ENCODE measurements around the gene MMP25.

Gene MMP25

GRCh38 chr16:3012828-3013420 is 33.4 kb upstream of the MMP25 start, which contains the start of gene CLDN9:
TSS of gene CLDN9 (plus strand) at chr16:3012923. CDS start at chr16:3013363, 440 bp downstream.
- Mint-ChIP-seq H3K9me3 (no peaks in the 10 kb centered on the region), H3K4me1 (peaks cover 9% of the 10 kb centered on the region), H3K4me3 (no peak within 1 kb of the TSS), H3K36me3 (peaks cover 2% of the 10 kb centered on the region), H3K27ac (no peak within 1 kb of the TSS)
- ATAC-seq (peak; percentile 14), DNase-seq (ENCODE audit: low spot score in 2 of 2) (no peak)

- no peaks in the 10 kb centered on the region for H3K9me3 Mint-ChIP-seq
- ATAC-seq, result no peak
- DNase-seq (ENCODE audit: low spot score in 2 of 2), result no peak
- peaks cover 5% of the 10 kb centered on the region for H3K36me3 Mint-ChIP-seq
- no peak overlapping the region for H3K4me3 Mint-ChIP-seq
- peaks cover 3% of the 10 kb centered on the region for H3K4me1 Mint-ChIP-seq
- H3K27ac Mint-ChIP-seq, result no peak overlapping the region
These were observed 32.8 kb upstream of the MMP25 start for GRCh38 chr16:3013491-3013951.

- H3K27ac Mint-ChIP-seq, result no peak overlapping the region
- DNase-seq (ENCODE audit: low spot score in 2 of 2) (no peak), ATAC-seq (no peak)
- no peak overlapping the region for H3K4me3 Mint-ChIP-seq
- no peaks in the 10 kb centered on the region for H3K9me3 Mint-ChIP-seq
- peaks cover under 1% of the 10 kb centered on the region for H3K4me1 Mint-ChIP-seq
- peaks cover 5% of the 10 kb centered on the region for H3K36me3 Mint-ChIP-seq
These were observed 32.2 kb upstream of the MMP25 start for GRCh38 chr16:3013998-3014690.

- ATAC-seq (no peak), DNase-seq (ENCODE audit: low spot score in 2 of 2) (no peak)
- Mint-ChIP-seq H3K9me3 (no peaks in the 10 kb centered on the region), H3K36me3 (peaks cover 8% of the 10 kb centered on the region), H3K4me1 (peaks cover 8% of the 10 kb centered on the region), H3K4me3 (no peak overlapping the region), H3K27ac (no peak overlapping the region)
These were observed 31.4 kb upstream of the MMP25 start for GRCh38 chr16:3014971-3015370.

- Mint-ChIP-seq H3K9me3 (no peaks in the 10 kb centered on the region), H3K36me3 (peaks cover 18% of the 10 kb centered on the region), H3K4me1 (peaks cover 11% of the 10 kb centered on the region), H3K4me3 (no peak overlapping the region), H3K27ac (no peak overlapping the region)
- ATAC-seq (no peak), DNase-seq (ENCODE audit: low spot score in 2 of 2) (no peak)
These were observed 30.4 kb upstream of the MMP25 start for GRCh38 chr16:3015865-3016521.

GRCh38 chr16:3017344-3017743 is 29.0 kb upstream of the MMP25 start:
- Mint-ChIP-seq H3K27ac (no peak overlapping the region), H3K4me3 (no peak overlapping the region), H3K4me1 (peaks cover 24% of the 10 kb centered on the region), H3K9me3 (no peaks in the 10 kb centered on the region), H3K36me3 (peaks cover 31% of the 10 kb centered on the region)
- DNase-seq (ENCODE audit: low spot score in 2 of 2) (no peak), ATAC-seq (no peak)

- no peak within 1 kb of the TSS for H3K27ac Mint-ChIP-seq
- H3K9me3 Mint-ChIP-seq, result no peaks in the 10 kb centered on the region
- ATAC-seq, result no peak
- H3K36me3 Mint-ChIP-seq, result peaks cover 35% of the 10 kb centered on the region
- H3K4me1 Mint-ChIP-seq, result peaks cover 30% of the 10 kb centered on the region
- no peak for DNase-seq (ENCODE audit: low spot score in 2 of 2)
- no peak within 1 kb of the TSS for H3K4me3 Mint-ChIP-seq
These were observed 28.4 kb upstream of the MMP25 start, which contains the start of gene CLDN6 for GRCh38 chr16:3017794-3018506. TSS of gene CLDN6 (minus strand) at chr16:3018183. CDS start at chr16:3016021, 2,162 bp downstream.

- DNase-seq (ENCODE audit: low spot score in 2 of 2) (no peak), ATAC-seq (no peak)
- Mint-ChIP-seq H3K4me1 (peaks cover 46% of the 10 kb centered on the region), H3K9me3 (no peaks in the 10 kb centered on the region), H3K27ac (peak overlapping the region; percentile 91), H3K36me3 (peaks cover 52% of the 10 kb centered on the region), H3K4me3 (peak overlapping the region; percentile 78)
These were observed 26.6 kb upstream of the MMP25 start for GRCh38 chr16:3019594-3020246.

- Mint-ChIP-seq H3K4me3 (peak within 1 kb of the TSS; percentile 78), H3K9me3 (no peaks in the 10 kb centered on the region), H3K36me3 (peaks cover 57% of the 10 kb centered on the region), H3K27ac (peak within 1 kb of the TSS; percentile 91), H3K4me1 (peaks cover 47% of the 10 kb centered on the region)
- peak; percentile 44 for ATAC-seq
- DNase-seq (ENCODE audit: low spot score in 2 of 2), result peak; percentile 70 to 85
These were observed 26.1 kb upstream of the MMP25 start, which contains the start of gene TNFRSF12A for GRCh38 chr16:3020247-3020603. TSS of gene TNFRSF12A (plus strand) at chr16:3020368. CDS start at chr16:3020398, 30 bp downstream.

- ATAC-seq (peak; percentile 38), DNase-seq (ENCODE audit: low spot score in 2 of 2) (peak; percentile 38 to 75)
- peaks cover 51% of the 10 kb centered on the region for H3K4me1 Mint-ChIP-seq
- peak overlapping the region; percentile 91 for H3K27ac Mint-ChIP-seq
- H3K4me3 Mint-ChIP-seq, result peak overlapping the region; percentile 78
- H3K36me3 Mint-ChIP-seq, result peaks cover 63% of the 10 kb centered on the region
- H3K9me3 Mint-ChIP-seq, result no peaks in the 10 kb centered on the region
These were observed 25.5 kb upstream of the MMP25 start for GRCh38 chr16:3020604-3021448.

GRCh38 chr16:3021449-3022207 is 24.7 kb upstream of the MMP25 start:
- ATAC-seq (peak; percentile 52), DNase-seq (ENCODE audit: low spot score in 2 of 2) (peak; percentile 66 to 87)
- Mint-ChIP-seq H3K27ac (peak overlapping the region; percentile 91), H3K4me1 (peaks cover 59% of the 10 kb centered on the region), H3K9me3 (no peaks in the 10 kb centered on the region), H3K36me3 (peaks cover 71% of the 10 kb centered on the region), H3K4me3 (peak overlapping the region; percentile 78)

GRCh38 chr16:3022208-3022683 is 24.1 kb upstream of the MMP25 start:
- peak; percentile 77 to 88 for DNase-seq (ENCODE audit: low spot score in 2 of 2)
- ATAC-seq, result peak; percentile 52
- peaks cover 59% of the 10 kb centered on the region for H3K4me1 Mint-ChIP-seq
- peaks cover 77% of the 10 kb centered on the region for H3K36me3 Mint-ChIP-seq
- peak overlapping the region; percentile 78 for H3K4me3 Mint-ChIP-seq
- peak overlapping the region; percentile 91 for H3K27ac Mint-ChIP-seq
- H3K9me3 Mint-ChIP-seq, result no peaks in the 10 kb centered on the region

GRCh38 chr16:3022684-3023414 is 23.5 kb upstream of the MMP25 start:
- peak overlapping the region; percentile 78 for H3K4me3 Mint-ChIP-seq
- ATAC-seq, result no peak
- peaks cover 82% of the 10 kb centered on the region for H3K36me3 Mint-ChIP-seq
- no peak for DNase-seq (ENCODE audit: low spot score in 2 of 2)
- H3K9me3 Mint-ChIP-seq, result no peaks in the 10 kb centered on the region
- H3K27ac Mint-ChIP-seq, result peak overlapping the region; percentile 91
- peaks cover 59% of the 10 kb centered on the region for H3K4me1 Mint-ChIP-seq
